ENCODE results near the gene FANCI.

FANCI gene

DNA sequence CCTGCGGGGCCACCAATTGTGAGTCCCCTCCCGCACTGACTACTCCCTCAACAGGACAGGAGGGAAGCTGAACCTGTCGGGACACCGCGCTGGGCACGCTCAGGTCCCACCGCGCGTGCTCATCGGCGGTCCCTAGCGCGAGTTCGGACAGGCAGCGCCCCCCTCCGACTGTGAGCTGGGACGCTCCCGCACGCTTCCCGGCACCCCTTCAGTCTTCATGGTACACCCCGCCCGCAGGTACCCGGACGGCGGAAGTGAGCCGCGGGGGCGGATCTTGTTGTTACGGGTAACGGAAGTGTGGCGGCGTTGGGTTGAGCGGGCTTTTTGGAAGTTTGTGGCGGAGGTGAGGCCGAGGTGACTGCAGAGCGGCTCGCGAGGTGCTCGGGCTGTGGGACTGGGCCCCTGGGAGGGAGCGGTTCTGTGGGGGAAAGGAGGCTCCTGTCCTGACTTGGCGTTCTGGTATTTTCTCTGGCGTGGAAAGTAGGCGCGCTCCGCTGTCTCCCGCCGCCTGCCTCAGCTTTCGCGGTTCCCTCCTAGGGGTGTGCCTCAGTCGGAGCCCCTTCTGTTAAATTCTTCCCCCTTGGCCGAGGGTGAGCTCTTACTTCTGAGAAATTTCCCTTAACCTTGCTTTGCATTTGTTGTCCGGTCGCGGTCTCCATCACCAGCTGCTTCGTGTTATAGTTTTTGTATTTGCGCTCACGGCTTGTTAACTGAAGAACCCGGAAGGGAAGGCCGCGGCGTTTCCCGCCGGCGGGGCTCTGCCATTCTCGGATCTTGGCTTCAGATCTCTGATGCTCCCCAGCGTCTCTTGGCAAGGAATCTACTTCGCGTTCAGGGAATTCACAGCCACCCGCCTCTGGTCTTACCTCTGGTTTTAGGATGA lies at the start of gene FANCI:
FANCI (plus strand) TSS at position 289 of the 883 bp plus-strand sequence. CDS start 3,669 bp downstream, outside the sequence.
- peak; percentile 89 for DNase-seq

DNA sequence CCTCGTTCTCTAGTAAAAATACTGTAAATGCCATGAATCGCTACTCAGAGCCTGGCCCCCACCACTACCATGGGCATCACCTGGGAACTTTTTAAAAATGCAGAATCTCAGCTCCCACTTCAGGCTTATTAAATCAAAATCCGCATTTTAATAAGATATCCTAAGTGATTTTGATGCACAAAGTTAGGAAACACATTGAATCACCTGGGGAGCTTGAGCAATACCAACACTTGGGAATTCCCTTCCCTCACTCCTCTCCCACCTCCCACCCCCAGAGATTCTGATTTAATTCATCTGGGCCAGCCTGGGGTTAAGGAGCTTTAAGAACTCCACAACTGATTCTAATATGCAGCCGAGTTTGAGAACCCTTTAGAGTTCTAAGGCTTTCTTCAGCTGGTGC lies 49.2 kb upstream of the FANCI start:
- DNase-seq: no peak

DNA sequence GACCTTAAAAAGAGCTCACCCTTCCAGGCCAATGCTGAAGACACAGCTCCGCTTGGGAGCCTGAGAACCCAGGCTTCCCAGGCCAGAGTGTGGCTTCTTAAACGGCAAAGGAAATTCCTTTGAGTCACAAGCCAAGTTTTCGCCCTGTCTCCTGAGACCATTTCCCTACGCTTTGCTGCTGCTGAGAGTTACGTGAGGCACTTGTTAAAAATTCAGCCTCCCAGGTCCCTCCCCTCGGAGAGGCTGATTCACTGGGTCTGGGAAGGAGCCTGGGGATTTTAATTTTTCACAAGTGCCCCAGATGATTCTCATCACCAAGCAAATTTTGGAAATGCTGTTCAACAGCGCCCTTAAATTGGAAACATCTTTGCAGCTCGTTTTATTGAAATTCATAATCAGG lies 47.9 kb upstream of the FANCI start:
- DNase-seq: no peak

DNA sequence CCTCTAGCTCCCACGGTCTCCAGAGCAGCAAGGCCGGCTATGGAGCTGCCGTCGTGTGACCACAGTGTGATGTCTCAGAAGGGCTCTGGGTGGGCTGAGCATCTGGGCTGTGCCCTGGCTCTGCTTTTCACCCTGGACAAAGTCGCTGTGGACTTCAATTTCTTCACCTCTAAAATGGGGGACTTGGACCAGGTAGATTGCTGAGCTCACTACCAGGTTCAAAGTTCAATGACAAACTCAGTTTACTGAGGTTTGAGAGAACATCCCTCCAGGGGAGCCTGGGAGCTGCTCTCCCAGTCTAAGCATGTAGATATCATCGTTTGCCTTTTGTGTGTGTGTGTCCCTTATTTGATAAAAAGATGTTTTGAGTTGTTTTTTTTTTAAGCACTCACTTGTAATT lies 47.5 kb upstream of the FANCI start:
- DNase-seq: no peak

DNA sequence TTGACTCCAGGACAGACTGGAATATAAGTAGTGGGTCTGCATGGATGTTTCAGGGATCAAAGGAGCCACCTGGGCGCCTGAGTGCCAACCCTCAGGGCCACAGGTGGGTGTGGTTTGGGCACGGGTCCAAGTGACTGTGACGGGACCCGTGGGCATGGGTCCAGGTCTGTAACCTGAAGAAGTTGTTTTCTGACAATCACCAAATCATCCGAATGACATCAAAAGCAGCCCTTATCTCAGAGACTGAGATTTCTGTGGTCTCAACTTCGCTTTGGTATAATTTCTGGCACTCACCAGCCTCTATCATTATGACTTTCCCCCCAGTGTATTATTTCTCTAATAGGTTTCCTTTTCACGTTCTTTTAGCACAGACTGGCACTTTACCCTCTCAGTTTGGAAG lies 46.8 kb upstream of the FANCI start:
- no peak for DNase-seq

DNA sequence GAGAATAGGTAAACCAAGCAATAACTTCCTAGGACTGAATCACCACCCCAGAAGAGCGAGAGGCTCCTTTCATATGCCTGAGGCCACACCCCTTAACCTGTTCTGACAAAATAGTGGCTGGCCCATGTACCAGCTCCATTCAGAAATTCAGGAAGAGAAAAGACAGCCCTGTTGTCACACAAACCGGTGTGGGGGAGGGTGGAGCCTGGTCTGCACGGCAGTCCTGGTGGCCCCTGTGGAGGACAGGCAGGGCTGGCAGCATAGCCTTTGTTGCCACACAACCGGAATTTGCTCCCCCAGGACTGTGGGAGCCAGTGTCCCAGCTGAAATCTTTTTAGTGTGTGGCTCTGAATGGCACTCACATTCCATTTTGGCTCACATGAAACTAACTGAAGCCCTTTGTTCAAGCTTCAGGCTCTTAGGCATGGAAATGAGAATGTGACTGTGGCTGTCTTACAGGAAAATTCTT lies 46.2 kb upstream of the FANCI start:
- DNase-seq: no peak

DNA sequence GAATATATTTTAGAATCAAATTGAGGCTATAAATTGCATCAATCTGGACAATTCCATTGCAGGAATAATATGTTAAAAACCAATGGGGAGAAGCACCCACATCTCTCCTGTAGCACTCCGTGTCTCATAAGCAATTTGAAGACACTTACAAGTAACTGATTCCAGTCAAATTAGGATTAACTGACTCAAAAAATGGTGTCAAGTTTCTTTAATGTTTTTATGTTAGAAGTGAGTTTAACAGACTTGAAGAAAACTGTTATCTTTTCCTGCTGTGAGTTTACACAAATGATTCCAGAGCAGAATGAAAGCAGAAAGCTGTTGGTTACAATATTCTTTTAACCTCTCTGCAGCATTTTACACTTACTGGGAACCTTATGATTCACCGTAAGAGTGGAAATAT lies 45.6 kb upstream of the FANCI start:
- DNase-seq: no peak

DNA sequence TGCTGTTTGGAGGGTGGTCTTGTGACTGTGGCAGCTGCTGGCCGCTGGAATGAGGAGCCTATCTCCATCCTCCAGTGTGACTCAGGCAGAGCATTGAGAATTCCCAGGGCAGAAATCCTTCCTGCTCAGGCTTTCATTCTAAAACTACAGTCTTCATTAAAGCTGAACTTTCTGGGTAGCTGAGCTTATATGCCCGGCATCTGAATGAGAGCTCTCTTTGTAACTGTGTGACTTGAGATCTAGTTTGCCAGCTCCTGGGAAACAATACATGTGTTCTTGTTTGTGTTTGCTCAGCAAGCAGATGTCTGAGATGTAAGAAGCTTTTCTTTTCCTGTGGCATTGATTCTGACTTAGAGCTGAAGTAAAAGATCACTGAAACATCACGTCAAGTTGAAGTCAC lies 44.8 kb upstream of the FANCI start:
- no peak for DNase-seq

DNA sequence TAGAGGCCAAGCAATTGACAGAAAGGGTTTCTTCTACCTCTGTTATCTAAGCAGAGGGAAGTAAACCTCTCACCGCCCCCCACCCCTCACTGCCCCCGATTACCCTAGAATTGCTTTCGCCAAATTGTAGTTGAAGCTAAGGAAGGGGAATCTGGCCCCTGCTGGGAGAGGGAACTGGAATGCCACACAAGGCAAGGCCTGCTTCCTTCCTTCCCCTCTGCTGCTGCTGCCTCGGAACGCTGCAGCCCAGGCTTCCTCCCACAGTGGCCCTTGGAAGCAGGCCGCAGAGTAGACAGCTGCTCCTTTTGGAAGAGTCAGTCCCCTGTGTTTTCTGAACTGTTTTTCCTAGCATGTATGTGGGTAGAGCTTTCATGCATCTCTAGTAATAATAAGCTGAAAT lies 44.0 kb upstream of the FANCI start:
- DNase-seq: no peak

DNA sequence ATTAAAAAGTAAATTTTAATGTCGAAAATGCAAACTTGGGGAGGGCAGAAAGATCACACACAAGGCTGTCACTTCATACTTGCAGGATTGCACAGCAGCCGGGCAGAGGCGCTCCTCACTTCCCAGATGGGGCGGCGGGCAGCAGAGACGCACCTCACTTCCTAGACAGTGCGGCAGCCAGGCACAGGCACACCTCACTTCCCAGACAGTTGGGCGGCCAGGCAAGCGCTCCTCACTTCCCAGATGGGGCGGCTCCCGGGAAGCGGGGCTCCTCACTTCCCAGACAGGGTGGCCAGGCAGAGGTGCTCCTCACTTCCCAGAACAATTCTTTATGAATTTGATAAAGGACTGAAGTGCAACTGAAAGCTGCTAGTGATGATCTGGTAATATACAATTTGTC lies 43.6 kb upstream of the FANCI start:
- no peak for DNase-seq

DNA sequence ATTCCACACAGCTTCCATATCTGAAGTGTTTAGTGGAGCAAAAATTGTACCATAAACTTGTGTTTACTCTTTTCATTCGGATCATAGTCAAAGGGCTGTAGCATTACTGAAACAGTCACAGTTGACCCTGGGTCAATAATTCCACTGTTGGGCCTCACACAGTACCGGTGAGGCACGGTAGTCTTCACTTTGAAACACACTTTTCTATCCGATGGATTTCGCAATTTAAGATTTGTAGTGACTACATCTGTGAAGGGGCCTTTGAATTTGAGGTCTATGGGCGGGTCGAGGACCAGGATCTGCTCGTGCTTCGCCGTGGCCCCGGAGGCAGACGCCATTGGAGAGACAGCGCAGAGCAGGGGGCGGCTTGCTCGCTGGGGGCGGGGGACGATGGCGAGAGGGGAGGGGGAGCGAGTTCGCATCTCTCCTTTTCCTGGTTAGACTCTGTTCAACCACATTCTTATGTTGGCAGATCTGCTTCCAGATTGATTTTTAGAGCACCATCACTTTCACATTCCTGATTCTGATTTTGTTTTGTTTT lies 42.2 kb upstream of the FANCI start:
- DNase-seq: no peak

DNA sequence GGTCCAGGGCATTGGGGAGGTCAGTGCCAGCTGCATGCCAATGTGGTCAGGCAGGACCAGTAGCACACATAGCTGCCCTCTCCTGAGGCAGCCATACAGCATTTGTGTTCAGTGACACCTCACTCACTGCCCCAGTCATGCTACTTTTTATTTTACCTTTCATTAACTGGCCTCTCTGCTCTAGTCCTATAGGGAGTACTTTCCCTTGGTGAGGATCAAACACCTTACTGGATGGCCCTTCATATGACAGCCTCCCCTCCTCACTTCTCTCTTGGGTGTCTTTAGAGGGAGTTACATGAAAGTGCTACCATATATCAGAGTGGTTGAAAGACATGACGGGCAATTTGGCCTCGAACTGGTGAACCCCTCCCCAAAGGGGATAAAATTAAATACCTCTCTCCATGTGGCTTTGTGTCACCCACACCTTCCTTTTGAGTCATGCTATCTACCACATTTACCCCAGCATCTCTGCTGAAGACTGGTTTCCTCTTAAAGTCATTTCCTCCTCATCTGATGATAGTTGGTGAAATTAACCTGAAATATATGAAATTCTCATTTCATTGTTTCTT lies 40.0 kb upstream of the FANCI start:
- no peak for DNase-seq

DNA sequence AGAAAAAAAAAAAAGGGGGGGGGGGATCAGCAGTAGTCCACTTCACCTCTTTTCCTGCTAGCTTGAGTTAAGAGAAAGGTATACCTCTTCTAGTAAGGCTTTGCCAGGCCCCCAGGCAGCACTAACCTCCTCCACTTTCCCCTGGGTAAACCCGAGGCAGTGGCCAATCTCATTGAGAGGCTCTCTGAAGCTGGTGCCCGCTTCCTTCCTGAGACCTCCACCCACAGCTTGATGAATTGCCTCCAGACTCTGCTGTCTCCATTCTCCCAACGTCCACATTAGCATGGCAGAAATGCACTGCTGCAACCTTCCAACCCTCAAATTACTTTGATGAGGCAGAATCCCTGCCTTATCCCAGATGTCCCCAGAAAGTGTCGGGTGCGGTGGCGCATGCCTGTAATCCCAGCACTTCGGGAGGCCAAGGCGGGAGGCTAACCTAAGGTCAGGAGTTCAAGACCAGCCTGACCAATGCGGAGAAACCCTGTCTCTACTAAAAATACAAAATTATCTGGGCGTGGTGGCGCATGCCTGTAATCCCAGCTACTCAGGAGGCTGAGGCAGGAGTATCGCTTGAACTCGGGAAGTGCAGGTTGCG lies 37.7 kb upstream of the FANCI start:
- DNase-seq: no peak

DNA sequence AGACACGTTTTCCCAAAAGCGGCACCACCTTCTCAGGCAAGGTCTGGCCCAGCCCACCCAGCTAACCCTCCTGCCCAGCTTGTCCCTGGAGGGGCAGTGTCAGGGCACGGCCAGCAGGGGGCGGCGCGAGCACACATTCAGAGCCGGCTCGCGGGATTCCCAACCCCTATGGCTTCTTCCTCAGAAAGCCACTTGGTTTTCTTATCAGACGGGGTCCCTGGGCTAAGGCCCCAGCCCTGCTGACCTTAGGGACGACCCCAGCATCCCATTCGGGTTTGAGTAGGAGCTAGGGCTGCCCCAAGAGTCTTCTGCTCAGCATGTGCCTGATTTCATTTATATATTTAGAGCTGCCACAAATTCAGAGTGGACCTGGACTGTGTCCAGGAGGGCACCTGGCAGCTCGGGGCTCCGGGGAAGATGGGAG lies 36.9 kb upstream of the FANCI start:
- DNase-seq: peak; percentile 66

DNA sequence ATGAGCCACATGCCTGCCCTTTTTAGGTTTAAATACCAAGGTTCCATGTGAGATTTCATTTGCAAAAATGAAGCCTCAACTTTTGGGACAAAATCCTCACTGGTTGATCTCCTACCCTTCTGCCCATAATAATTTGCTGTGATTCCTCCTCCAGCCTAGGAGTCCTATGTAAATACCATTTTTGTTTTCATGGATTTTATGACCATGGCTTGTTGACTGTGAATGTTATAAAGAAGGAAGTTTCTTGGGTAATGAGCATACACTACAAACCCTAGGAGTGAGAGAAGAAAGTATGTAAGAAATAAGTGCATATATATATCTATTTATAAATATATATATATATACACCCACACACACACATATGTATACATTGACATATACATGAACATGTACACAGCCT lies 35.5 kb upstream of the FANCI start:
- no peak for DNase-seq

DNA sequence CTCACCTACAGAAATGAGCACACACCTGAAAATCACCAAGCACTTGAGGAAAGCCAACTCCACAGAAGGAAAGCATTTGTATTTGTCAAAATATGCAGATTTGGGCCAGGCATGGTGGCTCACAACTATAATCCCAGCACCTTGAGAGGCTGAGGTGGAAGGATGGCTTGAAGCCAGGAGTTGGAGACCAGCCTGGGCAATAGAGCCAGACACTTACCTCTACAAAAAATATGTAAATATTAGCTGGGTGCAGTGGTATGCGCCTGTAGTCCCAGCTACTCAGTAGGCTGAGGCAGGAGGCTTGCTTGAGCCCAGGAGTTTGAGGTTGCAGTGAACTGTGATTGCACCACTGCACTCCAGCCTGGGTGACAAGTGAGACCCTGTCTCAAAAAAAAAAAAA lies 34.7 kb upstream of the FANCI start:
- DNase-seq: no peak

DNA sequence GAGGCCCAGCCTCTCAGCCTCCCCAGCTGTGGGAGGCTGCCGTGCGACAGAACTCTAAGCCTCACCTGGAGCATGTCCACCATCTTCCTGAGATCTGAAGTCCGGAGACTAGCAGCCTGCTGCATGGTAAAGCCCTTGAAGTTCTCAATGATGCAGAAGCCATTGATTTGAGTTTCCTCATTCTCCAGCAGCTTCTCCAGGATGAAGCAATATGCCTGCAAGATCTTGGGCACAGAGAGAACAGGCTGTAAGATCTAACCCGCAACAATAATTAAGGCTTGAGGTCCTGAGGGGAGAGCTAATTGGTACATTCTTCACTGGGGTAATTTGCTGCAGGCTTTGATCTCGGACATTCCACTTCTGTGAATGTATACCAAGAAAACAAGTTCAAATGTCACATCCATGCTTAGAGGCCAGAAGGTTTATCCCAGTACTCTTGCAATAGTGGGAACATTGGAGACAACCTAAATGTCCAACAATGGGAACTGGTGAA lies 32.1 kb upstream of the FANCI start:
- DNase-seq: no peak

DNA sequence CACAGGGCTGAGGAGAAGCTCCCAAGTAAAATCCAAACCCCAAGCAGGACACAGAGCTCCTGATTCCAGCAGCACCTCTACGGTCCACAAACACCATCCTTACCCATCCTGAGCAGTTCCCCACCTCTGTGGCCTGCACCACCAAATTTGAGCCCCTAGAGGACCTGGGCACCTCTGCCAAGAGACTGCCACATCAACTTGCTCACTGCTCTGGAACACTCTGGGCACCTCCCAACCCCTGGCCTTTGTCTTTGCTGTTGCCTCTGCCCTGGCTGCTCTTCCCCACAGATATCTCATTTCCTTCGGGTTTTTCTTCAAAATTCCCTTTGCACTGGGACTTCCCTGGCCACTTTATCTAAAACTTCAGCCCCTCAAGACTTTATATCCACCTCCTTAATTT lies 28.2 kb upstream of the FANCI start:
- no peak for DNase-seq

DNA sequence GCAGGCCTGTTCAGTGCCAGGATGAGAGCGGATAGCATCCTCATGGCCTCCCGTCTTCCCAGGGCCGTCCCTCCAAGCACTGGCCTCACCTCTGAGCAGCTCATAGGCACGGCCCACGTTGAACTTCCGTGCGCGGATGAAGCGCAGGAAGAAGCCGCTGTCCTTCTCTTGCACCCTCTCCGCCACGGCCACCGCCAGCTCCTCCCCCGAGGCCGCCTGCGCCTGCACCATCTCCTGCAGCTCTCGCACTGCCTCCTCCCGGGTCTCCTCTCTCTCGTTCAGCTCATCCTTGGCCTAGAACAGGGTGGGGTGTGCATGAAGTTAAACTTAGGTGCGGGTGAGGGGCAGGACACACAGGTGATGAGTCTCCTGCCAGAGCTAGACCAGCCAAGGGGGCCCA lies 26.7 kb upstream of the FANCI start:
- DNase-seq: no peak

DNA sequence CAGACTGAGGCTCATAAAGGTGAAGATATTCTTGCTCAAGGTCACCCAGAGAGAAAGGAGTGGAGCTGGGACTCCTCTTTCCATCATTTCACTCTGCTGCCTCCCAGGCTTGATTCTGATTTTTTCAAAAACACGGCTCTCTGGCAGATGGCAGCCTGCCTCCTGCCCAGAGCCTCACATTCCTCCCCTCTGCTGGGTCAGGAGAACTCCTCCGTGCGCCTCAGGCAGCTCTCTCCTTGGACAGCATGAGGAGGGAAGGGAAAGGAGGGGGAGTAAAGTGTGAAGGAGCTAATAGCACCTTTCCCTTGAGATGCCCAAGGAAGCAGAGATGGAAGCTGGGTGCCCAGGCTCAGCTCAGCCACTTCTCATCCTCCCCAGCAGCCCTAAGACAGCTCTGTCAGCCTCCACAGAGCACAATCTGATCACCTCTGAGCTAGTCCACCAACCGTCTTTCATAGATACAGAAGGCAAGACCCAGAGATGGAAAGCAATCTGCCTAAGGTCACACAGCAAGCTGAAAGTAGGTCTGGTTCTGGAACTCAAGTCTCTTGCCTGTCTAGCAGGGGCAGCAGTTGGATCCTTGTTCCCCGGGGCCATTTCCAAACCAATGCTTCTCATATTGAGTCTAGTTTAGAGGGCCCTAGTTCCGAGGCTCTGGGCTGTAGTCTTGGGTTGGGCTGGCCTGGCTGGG lies 25.9 kb upstream of the FANCI start:
- no peak for DNase-seq

DNA sequence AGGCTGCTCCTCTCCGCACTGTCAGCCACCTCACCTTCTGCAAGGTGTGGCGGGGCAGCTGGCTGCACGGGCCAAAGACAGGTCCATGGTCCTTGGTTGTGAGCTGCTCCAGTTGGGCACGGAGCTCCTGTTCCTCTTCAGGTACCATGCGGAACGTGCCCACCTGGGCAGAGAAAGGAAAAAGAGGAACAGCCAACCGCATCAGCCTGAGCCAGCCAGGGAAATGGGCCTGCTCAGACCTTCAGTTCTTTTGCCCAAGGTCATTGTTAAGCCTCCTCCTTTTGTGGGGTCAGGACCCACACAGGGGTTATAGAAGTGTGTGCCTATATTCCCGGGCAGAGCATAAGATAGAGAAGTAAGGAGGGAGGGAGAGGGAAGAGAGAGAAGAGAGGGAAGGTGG lies 25.2 kb upstream of the FANCI start:
- no peak for DNase-seq

DNA sequence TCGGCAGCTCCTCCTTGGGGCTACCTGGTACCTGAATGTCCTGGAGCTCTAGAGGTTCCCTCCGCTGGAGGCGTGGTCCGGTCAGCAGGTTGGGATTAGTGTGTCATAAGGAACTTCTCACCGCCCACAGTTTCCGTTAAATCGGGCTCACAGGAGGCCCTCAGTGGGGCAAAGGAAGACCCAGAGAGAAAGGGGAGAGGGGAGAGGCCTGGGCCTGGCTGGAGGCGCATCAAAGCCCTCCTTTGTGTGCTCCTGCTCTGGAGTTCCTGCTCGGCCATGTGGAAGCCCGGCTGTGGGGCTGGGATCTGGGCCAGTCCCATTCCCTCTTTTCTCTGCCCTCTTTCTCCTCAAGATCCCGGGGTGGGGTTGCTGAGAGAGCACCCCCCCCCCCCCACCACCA lies 22.2 kb upstream of the FANCI start, which contains the start of gene RLBP1:
RLBP1 (minus strand) TSS at position 37 of the 400 bp plus-strand sequence. CDS start 2,604 bp downstream, outside the sequence.
- DNase-seq: no peak

DNA sequence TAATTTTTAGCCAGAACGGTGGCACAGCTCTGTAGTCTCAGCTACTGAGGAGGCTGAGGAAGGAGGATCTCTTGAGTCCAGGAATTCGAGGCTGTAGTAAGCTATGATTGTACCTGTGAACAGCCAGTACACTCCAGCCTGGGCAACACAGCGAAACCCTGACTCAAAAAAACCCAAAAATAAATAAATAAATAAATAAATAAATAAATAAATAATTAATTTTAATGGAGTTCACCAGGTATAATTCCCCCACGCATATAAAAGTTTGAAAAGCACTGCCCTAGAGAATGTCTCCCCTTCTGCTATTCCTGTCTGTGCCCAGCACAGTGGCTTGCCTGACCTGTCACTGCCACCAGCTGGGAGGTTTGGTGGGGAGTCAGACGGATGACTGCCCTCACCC lies 18.2 kb upstream of the FANCI start:
- no peak for DNase-seq
